Measurements from ENCODE around the gene HSDL1. TPM values are rescaled to one million over a fixed set of nuclear protein-coding genes. Genes with fewer than 3 reads are reported as not detected.

HSDL1 gene
- total and polyA plus RNA-seq, 10 of the 15 experiments (the other 5 are each of a cell fraction or from before 2014, with no cell fraction given), result 2.0 to 13.4 (median 5.6) TPM

- RAD21 ChIA-PET (ENCODE audit: unreplicated experiment), result no interaction called here
- Histone ChIP-seq H3K9me3 (replicated peaks; ENCODE audit: control insufficient read depth, insufficient read depth, low read length) (no peaks in the 10 kb centered on the region), H3K4me1 (ENCODE audit: control insufficient read depth, insufficient read depth, low read length) (no peaks in the 10 kb centered on the region; the same call in 1 of the 2 replicates), H4K20me1 (ENCODE audit: control insufficient read depth, insufficient read depth) (peaks cover 2% of the 10 kb centered on the region; the same call in 1 of the 2 replicates), H3K27me3 (replicated peaks in 1 of 2; ENCODE audit: control insufficient read depth in 2 of 2, insufficient read depth in 2 of 2, low read length in 1 of 2) (no peaks in the 10 kb centered on the region), H3K4me2 (ENCODE audit: control insufficient read depth, insufficient read depth) (no peak overlapping the region), H3K27ac (ENCODE audit: control insufficient read depth, insufficient read depth) (no peak overlapping the region), H2AFZ (ENCODE audit: control insufficient read depth, low read depth, low read length) (no peak overlapping the region), H3K36me3 (ENCODE audit: control insufficient read depth in 2 of 2, insufficient read depth in 2 of 2, low read length in 1 of 2) (peaks cover 11 to 37% of the 10 kb centered on the region in 2 experiments), H3K9ac (ENCODE audit: control insufficient read depth, insufficient read depth, low read length) (no peak overlapping the region), H3K4me3 (no peak overlapping the region), H3K79me2 (ENCODE audit: control insufficient read depth, insufficient read depth, low read length) (no peaks in the 10 kb centered on the region)
- DNase-seq (ENCODE audit: low read depth, low spot score) (no peak), FAIRE-seq (no peak), ATAC-seq (no peak)
- WGBS (ENCODE audit: insufficient coverage, insufficient replicate concordance, low lambda C conversion rate, missing lambda C conversion rate), result 74% methylated on average over 4 of the region's 4 CpGs
- CTCF ChIA-PET, result interaction anchor here (0.6 kb wide), 1 partner anchor 90 kb away, joined by 3 read pairs; the partner anchor contains the start of gene TAF1C
- TF ChIP-seq E4F1 (IDR thresholded peaks at IDR 0.05; ENCODE audit: borderline replicate concordance, partially characterized antibody), result no peak
- TF ChIP-seq REST (IDR thresholded peaks at IDR 0.05; ENCODE audit: low read depth, low read length), result no peak
- no peak for TF ChIP-seq BRCA1 (IDR thresholded peaks at IDR 0.05; ENCODE audit: low read depth, low read length)
- no peak for TF ChIP-seq NFYB (IDR thresholded peaks at IDR 0.05; ENCODE audit: insufficient read depth, low read depth, low read length)
- TF ChIP-seq ZNF384 (IDR thresholded peaks at IDR 0.05; ENCODE audit: borderline replicate concordance, low read depth, low read length), result no peak
- no peak for TF ChIP-seq CTCF (IDR thresholded peaks at IDR 0.05 in 2 of 3, conservative IDR thresholded peaks at IDR 0.05 in 1 of 3; ENCODE audit: control insufficient read depth in 2 of 3, extremely low read depth in 1 of 3, insufficient read depth in 1 of 3, low read depth in 3 of 3, low read length in 3 of 3)
- no peak for TF ChIP-seq TCF12 (IDR thresholded peaks at IDR 0.05; ENCODE audit: low read depth, low read length)
- no peak for TF ChIP-seq ZNF622 (IDR thresholded peaks at IDR 0.05)
- no peak for TF ChIP-seq MYB (IDR thresholded peaks at IDR 0.05; ENCODE audit: borderline replicate concordance, low read depth, low read length)
- in situ Hi-C loops (cut with MboI) (no loop called here), intact Hi-C loops (cut with micrococcal nuclease; ENCODE audit: unreplicated experiment) (no loop called here)
- no TSS peak for BruUV-seq (replicated peaks)
- POLR2A ChIA-PET, result interaction anchor here (1.2 kb wide), 1 partner anchor 20 kb away, joined by 3 read pairs; the partner anchor contains the start of gene MBTPS1
- SMC1A ChIA-PET (ENCODE audit: uncharacterized antibody, unreplicated experiment), result no interaction called here
Measured at GRCh38 chr16:84096447-84097005, 48.5 kb downstream of the HSDL1 start.
